Measurements from ENCODE around the gene CA10.

DNA sequence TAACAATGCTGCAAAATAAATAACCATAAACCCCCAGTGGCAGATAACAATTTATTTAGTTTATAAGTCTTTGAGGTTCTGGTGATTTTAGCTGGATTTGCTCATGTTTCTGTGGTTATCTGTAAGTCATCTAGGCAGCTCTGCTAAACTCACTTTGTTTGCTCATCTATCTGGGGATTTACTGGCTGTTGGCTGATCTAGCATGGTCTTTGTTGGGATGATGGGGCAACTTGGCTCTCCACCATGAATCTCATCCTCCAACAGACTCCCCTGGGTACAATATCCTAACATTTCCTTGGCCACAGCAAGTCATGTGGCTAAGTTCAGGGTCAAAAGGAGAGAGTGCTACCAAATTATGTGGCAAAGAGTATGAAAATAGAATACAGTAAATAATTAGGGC, 359.3 kb downstream of the CA10 start:
- TF ChIP-seq, protein P1, sequence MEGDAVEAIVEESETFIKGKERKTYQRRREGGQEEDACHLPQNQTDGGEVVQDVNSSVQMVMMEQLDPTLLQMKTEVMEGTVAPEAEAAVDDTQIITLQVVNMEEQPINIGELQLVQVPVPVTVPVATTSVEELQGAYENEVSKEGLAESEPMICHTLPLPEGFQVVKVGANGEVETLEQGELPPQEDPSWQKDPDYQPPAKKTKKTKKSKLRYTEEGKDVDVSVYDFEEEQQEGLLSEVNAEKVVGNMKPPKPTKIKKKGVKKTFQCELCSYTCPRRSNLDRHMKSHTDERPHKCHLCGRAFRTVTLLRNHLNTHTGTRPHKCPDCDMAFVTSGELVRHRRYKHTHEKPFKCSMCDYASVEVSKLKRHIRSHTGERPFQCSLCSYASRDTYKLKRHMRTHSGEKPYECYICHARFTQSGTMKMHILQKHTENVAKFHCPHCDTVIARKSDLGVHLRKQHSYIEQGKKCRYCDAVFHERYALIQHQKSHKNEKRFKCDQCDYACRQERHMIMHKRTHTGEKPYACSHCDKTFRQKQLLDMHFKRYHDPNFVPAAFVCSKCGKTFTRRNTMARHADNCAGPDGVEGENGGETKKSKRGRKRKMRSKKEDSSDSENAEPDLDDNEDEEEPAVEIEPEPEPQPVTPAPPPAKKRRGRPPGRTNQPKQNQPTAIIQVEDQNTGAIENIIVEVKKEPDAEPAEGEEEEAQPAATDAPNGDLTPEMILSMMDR (IDR thresholded peaks at IDR 0.05; ENCODE audit: extremely low read depth in 1 of 2, insufficient read depth in 1 of 2, low read depth in 1 of 2, low read length in 2 of 2), result no peak
- TF ChIP-seq POLR2AphosphoS5 (IDR thresholded peaks at IDR 0.05; ENCODE audit: insufficient read depth, low read depth, low read length) (no peak), POLR2A (IDR thresholded peaks at IDR 0.05; ENCODE audit: low read depth, low read length) (no peak), EZH2 (IDR thresholded peaks at IDR 0.05; ENCODE audit: borderline replicate concordance, low read depth, low read length, severe bottlenecking) (no peak), GATA2 (IDR thresholded peaks at IDR 0.05; ENCODE audit: insufficient read depth, insufficient read length, low read depth, low read length) (no peak)
- TF ChIP-seq, protein P2, sequence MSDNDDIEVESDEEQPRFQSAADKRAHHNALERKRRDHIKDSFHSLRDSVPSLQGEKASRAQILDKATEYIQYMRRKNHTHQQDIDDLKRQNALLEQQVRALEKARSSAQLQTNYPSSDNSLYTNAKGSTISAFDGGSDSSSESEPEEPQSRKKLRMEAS (IDR thresholded peaks at IDR 0.05; ENCODE audit: insufficient read depth, insufficient read length), result no peak
